GM21786 (cell line): ENCODE results near the gene CLIP2.
"Not testable (repeated sequence)": the region's sequence is repeated elsewhere in the genome, so short reads cannot be mapped to it uniquely, and the experiment has no call there.

ENCODE experiments used
- ATAC-seq: cut with Tn5 transposase; IDR thresholded peaks from one replicate; pipeline ENCODE4 v1.9.1; 2021; ENCODE audit not compliant: unreplicated experiment

The CLIP2 gene

DNA sequence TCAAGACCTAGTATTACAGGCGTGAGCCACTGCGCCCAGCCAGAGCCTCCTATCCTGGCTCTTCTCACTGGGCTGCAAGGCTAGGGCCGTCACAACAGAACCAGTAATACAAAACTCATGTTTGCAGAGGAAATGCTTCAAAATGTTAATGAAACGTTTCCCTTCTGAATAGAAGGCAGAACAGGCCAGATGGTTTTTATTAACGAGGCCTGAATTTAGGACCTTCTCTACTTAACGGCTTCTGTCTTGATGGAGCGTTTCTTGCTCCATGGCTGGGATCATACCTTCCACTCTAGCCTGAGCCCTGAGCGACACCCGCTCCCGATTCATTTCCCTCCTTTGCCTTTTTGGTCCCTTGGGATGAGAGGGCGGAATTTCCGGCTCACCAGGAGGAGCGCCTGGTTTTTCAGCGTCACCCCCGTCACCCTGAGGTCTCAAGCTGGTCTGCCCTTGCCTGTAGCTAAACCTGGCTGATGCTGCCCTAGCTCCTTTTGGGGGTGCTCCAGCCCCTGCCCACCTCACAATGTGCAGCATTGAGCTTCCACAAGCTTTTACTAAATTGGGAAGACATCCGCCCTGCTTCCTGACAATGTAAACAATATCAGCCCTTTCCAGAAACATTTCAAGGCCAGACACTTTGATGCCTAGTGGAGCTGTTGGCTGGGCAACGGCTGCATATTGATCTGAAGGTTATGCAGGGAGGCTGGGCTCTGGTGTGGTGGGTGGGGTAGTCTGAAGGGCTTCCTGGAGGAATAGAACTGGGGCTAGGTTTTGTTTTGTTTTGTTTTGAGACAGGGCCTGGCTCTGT is 5.2 kb downstream of the CLIP2 start:
- no peak for ATAC-seq

- ATAC-seq, result no peak
Measured at GRCh38 chr7:74297516-74298233, 8.5 kb downstream of the CLIP2 start.

DNA sequence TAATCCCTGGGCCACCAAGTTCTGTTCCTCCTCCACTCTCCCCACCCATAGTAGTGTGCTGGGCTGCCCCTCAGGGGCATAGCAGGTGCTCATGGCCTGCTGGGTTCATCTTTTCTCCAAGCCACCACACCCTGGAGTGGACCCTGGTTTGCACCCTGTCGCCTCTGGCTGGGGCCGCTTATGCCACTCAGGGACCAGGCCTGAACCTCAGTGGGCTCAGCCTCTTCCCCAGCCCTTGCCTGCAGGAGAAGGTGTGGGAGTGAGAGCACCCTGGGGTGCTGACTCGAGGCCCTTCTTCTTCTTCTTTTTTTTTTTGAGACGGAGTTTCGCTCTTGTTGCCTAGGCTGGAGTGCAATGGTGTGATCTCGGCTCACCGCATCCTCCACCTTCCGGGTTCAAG is 10.2 kb downstream of the CLIP2 start:
- ATAC-seq, result no peak

DNA sequence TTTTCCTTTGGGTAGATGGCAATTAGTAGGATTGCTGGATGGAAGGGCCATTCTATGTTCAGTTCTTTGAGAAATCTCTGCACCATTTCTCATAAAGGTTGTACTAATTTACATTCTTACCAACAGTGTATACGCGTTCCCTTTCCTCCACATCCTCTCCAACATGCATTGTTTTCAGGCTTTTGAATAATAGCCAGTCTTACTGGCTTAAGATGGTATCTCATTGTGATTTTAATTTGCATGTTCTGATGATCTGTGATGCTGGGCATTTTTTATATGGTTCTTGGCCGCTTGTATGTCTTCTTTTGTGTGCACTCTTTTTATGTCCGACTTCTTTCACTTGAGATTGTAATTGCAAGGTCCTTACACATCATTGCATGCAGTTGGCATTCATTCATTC is 11.7 kb downstream of the CLIP2 start:
- ATAC-seq, result no peak

DNA sequence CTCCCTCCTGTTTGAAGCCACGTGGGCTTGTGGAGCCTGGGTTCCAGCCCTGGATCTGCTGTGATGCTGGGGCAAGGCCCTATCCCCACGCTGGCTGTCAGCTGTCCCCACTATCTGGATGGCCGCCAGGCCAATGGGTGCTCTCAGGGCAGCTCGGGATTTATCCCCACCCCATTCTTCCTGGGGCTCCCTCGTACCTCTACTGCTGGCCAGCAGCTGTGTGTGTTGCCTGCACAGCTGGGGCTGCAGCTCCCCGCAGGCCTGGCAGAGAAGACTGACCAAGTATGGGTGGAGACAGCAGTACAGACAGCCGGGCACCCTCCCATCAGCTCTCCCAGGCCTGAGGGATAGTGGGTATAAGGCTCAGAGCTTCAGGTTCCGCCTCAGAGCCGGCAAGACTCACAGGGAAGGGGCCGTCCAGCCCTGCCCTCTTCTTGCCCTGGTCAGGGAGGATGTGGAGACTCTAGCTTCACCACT is 13.6 kb downstream of the CLIP2 start:
- ATAC-seq, result no peak

DNA sequence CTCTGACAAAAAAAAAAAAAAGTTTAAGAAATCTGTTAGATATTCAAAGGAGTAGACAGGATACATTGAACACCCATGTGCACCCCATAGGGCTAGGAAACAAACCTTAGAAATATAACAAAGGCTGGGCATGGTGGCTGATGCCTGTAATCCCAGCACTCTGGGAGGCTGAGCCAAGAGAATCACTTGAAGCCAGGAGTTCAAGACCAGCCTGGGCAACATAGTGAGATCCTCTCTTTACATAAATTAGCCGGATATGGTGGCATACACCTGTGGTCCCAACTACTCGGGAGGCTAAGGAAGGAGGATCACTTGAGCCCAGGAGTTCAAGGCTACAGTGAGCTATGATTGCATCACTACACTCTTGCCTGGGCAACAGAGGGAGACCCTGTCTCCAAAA is 15.3 kb downstream of the CLIP2 start:
- ATAC-seq, result no peak

- no peak for ATAC-seq
Measured at GRCh38 chr7:74306004-74306729, 17.0 kb downstream of the CLIP2 start.

DNA sequence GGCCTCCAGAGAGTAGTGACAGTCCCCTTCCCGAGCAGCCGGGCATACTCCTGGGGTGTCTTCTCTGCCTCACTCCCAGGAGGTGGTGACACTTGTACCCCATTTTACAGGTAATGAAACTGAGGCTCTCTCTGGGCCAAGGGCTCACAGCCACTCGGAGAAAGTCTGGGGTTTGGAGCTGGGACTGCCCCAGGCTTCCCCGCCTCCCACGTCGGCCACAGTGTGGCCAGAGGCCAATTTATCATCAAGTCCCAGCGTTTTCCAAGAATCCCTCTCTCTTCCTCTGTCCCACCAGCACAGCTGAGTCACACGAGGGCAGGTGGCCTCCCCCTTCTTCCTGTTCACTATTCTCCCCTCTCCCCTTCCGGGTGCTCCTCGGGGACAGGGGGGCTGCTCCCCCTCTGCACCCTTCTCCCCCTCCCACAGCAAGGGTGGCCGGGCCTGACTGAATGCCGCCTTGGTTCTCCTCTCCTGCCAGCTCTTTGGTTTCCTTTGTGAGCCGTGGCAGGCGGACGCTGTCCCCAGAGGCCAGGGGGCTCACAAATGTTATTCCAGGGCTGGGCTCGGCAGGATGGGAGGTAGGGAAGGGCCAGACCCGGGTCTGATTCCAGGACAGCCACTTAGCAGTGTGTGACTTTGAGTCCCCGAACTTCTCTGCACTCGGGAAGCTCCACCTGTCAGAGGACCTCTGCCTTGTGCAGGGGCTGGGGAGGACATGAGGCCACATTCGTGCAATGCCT is 17.7 kb downstream of the CLIP2 start:
- ATAC-seq, result no peak

DNA sequence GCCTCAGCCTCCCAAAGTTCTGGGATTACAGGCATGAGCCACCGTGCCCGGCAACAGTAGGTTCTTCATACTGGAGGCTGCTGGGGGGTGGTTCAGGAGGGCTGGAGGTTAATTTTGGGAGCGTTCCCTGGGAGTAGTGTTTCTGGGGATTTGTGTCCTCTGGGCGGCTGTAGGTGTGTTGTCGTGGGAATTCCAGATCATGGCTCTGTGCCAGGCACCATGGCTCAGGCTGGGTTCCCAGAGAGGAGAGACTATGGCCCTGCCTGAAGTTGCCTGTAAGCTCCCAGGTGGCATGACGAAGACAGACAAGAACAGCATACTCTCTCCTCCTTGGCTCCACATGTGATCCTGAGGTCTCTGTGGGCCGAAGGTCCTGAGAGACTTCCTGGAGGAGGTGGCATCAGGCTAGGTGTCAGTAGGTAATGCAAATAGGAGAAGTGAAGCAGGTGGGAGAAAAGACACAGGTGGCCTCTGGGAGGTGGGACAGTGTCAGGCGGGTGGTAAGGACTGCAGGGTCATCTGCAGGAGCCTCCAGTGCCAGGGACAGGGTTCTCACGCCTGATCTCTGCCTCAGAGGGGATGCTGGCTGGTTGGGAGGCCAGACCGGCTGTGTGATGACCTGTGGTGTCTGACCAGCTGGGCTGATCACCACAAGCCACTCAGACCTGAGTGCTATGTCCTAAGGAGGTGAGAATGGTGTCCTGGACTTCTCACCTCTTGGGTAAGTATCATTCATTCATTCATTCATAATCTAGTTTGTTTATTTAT is 18.7 kb downstream of the CLIP2 start:
- no peak for ATAC-seq

DNA sequence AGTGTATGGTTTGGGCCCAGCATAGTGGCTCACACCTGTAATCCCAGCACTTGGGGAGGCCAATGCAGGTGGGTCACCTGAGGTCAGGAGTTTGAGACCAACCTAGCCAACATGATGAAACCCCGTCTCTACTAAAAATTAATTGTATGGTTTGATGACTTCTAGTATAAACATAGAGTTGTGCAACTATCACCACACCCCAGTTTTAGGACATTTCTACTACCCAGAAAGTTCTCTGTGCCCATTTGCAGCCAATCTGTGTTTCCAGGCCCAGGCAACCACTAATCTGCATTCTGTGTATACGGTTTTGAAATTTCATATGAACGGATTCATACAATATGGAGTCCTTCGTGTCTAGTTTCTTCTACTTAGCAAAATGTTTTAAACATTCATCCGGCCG is 20.0 kb downstream of the CLIP2 start:
- ATAC-seq, result no peak

- ATAC-seq, result no peak
Measured at GRCh38 chr7:74311305-74311744, 22.1 kb downstream of the CLIP2 start.

DNA sequence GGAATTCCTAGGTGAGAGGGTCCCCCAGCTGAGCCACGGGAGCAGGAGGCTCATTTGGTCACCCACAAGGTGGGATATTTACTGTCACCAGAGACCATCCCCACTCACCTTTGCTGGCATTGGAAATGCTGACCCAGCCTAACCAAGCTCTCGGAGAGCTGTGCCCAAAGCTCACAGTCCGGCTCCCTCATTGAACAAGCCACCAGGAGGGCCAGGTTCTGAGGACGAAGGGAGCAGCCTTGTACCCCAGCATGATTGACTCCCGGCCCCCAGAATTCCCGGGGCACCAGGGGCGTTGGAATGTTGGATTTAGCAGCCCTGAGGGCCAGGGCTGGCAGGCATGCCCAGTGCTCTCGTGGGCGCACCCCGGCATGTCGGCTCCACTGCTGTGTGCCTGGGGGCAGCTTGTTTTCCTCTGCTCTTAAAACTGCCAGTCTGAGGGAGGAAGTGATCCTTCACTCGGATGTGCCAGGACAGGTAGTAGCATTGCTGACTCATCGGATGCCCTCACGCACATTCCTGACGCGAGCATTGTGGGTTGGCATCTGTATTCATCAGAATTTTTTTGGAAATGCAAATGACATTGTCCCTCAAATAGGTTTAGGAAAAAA is 23.3 kb downstream of the CLIP2 start:
- no peak for ATAC-seq

- not testable (repeated sequence) for ATAC-seq
Measured at GRCh38 chr7:74315891-74316290, 26.7 kb downstream of the CLIP2 start.

DNA sequence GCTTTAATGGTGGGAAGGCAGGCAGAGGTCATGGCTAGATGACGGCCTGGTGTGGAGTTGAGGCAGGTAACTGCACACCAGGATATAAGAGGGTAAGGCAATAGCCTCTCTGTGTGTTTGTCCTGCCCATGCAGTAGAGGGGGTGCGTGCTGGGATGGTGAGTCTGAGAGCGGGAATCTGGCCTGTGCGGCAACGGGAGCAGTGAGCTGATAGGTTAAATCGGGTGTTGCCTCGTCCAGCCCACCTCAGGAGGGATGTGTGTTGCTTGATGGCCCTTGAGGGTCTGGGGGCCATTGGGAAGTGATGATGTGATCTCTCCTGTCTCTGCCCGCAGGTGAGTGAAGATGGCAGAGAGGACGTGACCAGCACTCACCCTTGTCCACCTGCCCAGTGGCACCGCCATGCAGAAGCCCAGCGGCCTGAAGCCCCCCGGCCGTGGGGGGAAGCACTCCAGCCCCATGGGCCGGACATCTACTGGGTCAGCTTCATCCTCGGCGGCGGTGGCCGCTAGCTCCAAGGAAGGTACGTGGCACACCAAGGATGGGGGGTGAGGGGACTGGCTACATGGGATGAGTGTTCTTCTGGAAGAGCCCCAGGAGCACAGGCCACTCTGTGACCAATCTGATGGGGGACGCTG is 28.1 kb downstream of the CLIP2 start:
- ATAC-seq, result no peak

DNA sequence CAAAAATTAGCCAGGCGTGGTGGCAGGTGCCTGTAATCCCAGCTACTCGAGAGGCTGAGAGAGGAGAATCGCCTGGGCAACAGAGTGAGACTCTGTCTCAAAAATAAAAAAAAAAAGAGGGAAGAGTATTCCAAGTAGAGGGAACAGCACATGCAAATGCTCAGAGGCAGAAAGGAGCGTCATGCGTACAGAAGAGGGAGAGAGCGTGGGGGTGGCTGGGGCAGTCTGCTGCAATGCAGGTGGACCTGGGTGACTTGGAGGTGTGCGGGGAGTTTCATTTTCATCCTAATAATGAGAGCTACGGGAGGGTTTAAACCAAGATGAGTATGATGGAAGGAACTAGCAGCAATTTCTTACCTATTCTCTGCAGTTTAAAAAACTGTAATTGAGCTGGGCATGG is 28.8 kb downstream of the CLIP2 start:
- ATAC-seq, result no peak

DNA sequence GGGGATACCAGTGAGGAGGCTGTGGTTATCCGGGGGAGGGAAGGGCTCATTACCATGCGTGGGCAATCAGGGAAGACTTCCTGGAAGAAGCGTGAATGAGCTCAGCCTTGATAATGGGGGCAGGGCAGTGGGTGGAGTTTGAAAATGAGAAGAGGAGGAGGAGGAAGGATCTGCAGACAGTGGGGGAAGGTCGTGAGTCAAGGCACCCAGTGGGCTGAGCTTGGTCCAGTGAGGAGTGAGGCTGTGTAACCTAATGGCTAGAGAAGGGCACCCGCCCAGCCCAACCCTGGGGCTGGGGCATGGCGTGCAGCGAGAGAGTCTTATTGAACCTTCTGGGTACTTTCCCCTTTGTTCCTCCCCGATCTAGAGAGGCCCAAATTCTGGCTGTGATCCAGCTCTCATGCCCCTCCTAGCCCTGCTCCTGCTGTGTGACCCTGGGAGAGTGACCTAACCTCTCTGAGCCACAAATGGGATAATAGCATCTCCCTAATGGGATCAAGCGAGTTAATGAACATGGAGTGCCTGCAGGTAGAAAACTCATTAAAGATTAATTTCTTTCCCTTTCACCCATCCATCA is 31.5 kb downstream of the CLIP2 start:
- ATAC-seq, result no peak

- not testable (repeated sequence) for ATAC-seq
Measured at GRCh38 chr7:74322892-74323291, 33.7 kb downstream of the CLIP2 start.

GRCh38 chr7:74324531-74325209 is 35.5 kb downstream of the CLIP2 start:
- no peak for ATAC-seq
